ENCODE data around the gene ARAP2. TPM values are rescaled to one million over a fixed set of nuclear protein-coding genes. Genes with fewer than 3 reads are reported as not detected.

Gene ARAP2
- total RNA-seq, 1 experiment from 2014 or later = 25.8 TPM

DNA sequence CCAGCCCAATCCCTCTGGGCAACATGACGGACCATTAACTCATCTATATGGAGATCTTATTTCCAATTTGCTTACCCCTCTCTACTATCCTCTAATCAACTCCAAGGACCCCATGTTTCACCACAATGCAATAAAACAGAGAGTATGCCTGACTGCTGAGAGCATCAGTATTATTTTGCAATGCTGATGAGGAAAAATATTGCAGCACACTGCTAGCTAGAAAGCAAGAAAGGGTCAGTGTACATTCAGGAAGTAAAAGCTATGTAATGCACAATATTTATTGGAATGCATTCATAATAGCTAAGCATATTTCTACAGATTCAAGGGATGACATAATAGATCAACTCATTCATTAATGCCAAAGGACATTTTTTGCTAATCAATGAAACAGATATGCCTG, 33.2 kb downstream of the ARAP2 start:
- no peak overlapping the region for H3K4me2 ChIP-seq
- no peaks in the 10 kb centered on the region for H3K36me3 ChIP-seq (ENCODE audit: low read depth)
- H3K27ac ChIP-seq = no peak overlapping the region
- CTCF ChIA-PET = no interaction called here
- BruUV-seq (replicated peaks) = no TSS peak
- intact Hi-C loops (cut with micrococcal nuclease; ENCODE audit: unreplicated experiment) = no loop called here
- no peaks in the 10 kb centered on the region for H3F3A ChIP-seq (ENCODE audit: insufficient read depth, low read depth)
- DNase-seq = no peak
- peaks cover 11% of the 10 kb centered on the region for H3K79me2 ChIP-seq (ENCODE audit: low read depth)
- POLR2A ChIA-PET (ENCODE audit: unreplicated experiment) = no interaction called here
- H2AFZ ChIP-seq = no peak overlapping the region
- H3K4me1 ChIP-seq (replicated peaks; ENCODE audit: insufficient read depth) = no peaks in the 10 kb centered on the region
- H3K27me3 ChIP-seq (ENCODE audit: insufficient read depth, low read depth) = no peaks in the 10 kb centered on the region
- no peak overlapping the region for H3K4me3 ChIP-seq
- H3K9me2 ChIP-seq (ENCODE audit: insufficient read depth) = no peaks in the 10 kb centered on the region
- TF ChIP-seq EZH2 (IDR thresholded peaks at IDR 0.05; ENCODE audit: low read depth) = no peak
- TF ChIP-seq, protein P1, sequence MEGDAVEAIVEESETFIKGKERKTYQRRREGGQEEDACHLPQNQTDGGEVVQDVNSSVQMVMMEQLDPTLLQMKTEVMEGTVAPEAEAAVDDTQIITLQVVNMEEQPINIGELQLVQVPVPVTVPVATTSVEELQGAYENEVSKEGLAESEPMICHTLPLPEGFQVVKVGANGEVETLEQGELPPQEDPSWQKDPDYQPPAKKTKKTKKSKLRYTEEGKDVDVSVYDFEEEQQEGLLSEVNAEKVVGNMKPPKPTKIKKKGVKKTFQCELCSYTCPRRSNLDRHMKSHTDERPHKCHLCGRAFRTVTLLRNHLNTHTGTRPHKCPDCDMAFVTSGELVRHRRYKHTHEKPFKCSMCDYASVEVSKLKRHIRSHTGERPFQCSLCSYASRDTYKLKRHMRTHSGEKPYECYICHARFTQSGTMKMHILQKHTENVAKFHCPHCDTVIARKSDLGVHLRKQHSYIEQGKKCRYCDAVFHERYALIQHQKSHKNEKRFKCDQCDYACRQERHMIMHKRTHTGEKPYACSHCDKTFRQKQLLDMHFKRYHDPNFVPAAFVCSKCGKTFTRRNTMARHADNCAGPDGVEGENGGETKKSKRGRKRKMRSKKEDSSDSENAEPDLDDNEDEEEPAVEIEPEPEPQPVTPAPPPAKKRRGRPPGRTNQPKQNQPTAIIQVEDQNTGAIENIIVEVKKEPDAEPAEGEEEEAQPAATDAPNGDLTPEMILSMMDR (conservative IDR thresholded peaks at IDR 0.05) = no peak
- H3K9me3 ChIP-seq (ENCODE audit: insufficient read depth, low read depth) = no peaks in the 10 kb centered on the region
- H4K20me1 ChIP-seq (ENCODE audit: insufficient read depth) = peaks cover 3% of the 10 kb centered on the region; the same call in 1 of the 2 replicates

DNA sequence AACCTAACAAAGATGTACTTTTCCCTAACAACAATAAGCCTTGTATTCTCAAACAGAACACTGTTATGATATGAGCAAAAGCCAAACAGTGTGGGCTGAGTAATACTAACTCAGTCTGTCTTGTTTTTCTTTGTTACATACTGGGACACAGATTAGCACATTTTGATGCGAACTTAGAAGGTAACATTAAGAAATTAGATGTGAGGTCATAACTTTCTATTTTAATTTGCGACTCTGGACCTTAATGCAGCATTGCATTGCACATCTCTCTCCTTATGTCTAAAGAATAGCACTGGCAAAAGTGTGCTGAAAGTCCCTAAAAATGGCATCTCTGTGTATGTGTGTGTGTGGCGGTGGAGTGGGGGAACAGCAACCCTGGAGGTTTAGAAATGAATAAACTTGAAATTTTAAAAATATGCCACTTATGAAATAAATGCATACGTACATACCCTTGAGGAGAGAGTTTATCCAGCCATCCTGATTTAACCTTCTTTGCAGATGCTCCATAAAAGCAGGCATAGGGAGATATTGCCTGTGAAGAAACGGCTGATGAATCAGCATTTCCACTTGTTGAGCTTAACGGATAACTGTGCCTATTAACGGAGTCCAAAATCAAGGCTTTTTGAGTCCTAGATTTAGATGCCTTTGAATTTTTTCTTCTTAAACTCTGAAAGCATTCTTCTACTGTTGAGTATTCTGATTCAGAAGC, 34.2 kb downstream of the ARAP2 start:
- H3K9me3 ChIP-seq (ENCODE audit: insufficient read depth, low read depth) = no peaks in the 10 kb centered on the region
- H4K20me1 ChIP-seq (ENCODE audit: insufficient read depth) = peaks cover 3% of the 10 kb centered on the region; the same call in 1 of the 2 replicates
- H3K36me3 ChIP-seq (ENCODE audit: low read depth) = no peaks in the 10 kb centered on the region
- H3K4me1 ChIP-seq (replicated peaks; ENCODE audit: insufficient read depth) = no peaks in the 10 kb centered on the region
- no peak overlapping the region for H3K27ac ChIP-seq
- no peak for DNase-seq
- no peak overlapping the region for H3K4me3 ChIP-seq
- TF ChIP-seq, protein P1 (conservative IDR thresholded peaks at IDR 0.05) = no peak
- TF ChIP-seq EZH2 (IDR thresholded peaks at IDR 0.05; ENCODE audit: low read depth) = no peak
- no TSS peak for BruUV-seq (replicated peaks)
- no peaks in the 10 kb centered on the region for H3F3A ChIP-seq (ENCODE audit: insufficient read depth, low read depth)
- peaks cover under 1% of the 10 kb centered on the region; the same call in 1 of the 2 replicates for H3K79me2 ChIP-seq (ENCODE audit: low read depth)
- ChIA-PET POLR2A (ENCODE audit: unreplicated experiment) (no interaction called here), CTCF (no interaction called here)
- no peak overlapping the region for H2AFZ ChIP-seq
- intact Hi-C loops (cut with micrococcal nuclease; ENCODE audit: unreplicated experiment) = no loop called here
- no peaks in the 10 kb centered on the region for H3K9me2 ChIP-seq (ENCODE audit: insufficient read depth)
- no peak overlapping the region for H3K4me2 ChIP-seq
- no peaks in the 10 kb centered on the region for H3K27me3 ChIP-seq (ENCODE audit: insufficient read depth, low read depth)

DNA sequence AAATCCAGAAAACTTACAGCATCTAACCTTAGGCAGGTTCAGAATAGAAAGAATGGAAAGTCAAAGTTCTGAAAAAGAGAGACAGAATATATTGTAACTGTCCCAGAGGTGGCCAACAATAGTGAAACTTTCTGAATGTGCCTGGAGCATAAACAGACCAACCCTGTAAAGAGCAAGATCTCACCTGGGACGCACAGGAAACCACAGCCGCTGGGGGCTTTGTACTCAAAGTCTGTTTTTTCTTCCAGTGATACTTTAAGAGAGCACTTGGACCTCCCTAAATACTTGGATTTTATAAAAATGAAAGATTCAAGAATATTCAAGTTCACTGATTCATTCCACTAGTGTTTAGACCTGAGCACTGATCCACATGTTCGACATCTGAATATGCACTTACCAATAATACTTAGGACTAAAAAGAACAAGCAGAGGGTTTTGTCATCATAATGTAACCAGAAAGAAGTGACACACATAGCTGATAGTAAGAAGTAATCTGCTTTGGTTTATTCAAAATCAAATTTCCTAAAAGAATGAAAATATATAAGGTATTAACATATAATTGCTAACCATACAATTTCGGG, 35.3 kb downstream of the ARAP2 start:
- intact Hi-C loops (cut with micrococcal nuclease; ENCODE audit: unreplicated experiment) = no loop called here
- Histone ChIP-seq H4K20me1 (ENCODE audit: insufficient read depth) (peaks cover under 1% of the 10 kb centered on the region; the same call in 1 of the 2 replicates), H3K4me2 (no peak overlapping the region), H3K79me2 (ENCODE audit: low read depth) (no peaks in the 10 kb centered on the region), H3F3A (ENCODE audit: insufficient read depth, low read depth) (no peaks in the 10 kb centered on the region), H3K9me3 (ENCODE audit: insufficient read depth, low read depth) (no peaks in the 10 kb centered on the region), H3K27me3 (ENCODE audit: insufficient read depth, low read depth) (no peaks in the 10 kb centered on the region), H3K36me3 (ENCODE audit: low read depth) (no peaks in the 10 kb centered on the region), H3K9me2 (ENCODE audit: insufficient read depth) (no peaks in the 10 kb centered on the region), H3K4me3 (no peak overlapping the region), H3K4me1 (replicated peaks; ENCODE audit: insufficient read depth) (no peaks in the 10 kb centered on the region), H2AFZ (no peak overlapping the region), H3K27ac (no peak overlapping the region)
- ChIA-PET POLR2A (ENCODE audit: unreplicated experiment) (no interaction called here), CTCF (no interaction called here)
- BruUV-seq (replicated peaks) = no TSS peak
- TF ChIP-seq, protein P1 (conservative IDR thresholded peaks at IDR 0.05) = no peak
- no peak for TF ChIP-seq EZH2 (IDR thresholded peaks at IDR 0.05; ENCODE audit: low read depth)
- DNase-seq = no peak

All from PC-9 (cell line).